ENCODE measurements around the gene MYH14. TPM values are rescaled to one million over a fixed set of nuclear protein-coding genes. Genes with fewer than 3 reads are reported as not detected.

Gene MYH14
- total and polyA plus RNA-seq, 2 donors (not counting 1 experiment from before 2014, with no cell fraction given), result not detected

DNA sequence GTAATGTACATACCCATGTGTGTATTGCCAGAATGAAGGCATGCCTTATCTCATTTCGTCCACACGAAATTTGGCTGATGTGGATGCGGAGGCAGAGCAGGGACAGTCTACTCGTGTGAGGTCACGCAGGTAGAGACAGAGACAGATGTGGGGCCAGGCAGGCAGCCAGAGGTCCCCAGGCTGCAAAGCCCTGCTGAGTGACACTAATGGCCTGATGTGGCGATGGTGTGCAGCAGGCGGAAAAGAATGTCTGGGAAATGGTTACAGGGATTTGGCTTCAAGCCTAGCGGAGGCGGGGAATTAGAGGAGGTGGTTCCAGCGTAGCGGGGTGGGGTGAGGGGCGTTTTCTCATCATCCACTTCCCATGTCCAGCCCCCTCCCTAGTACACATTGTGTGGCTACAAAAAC lies 36.1 kb upstream of the MYH14 start:
- H3K27ac ChIP-seq (ENCODE audit: insufficient read depth, low read length), result no peak overlapping the region
- no peak overlapping the region for H3K9ac ChIP-seq (ENCODE audit: insufficient read depth, low read length)
- H3K36me3 ChIP-seq (ENCODE audit: control insufficient read depth, insufficient read depth, low read length), result no peaks in the 10 kb centered on the region
- no peaks in the 10 kb centered on the region for H3K79me2 ChIP-seq (ENCODE audit: control insufficient read depth, insufficient read depth, low read length)
- H3K4me3 ChIP-seq (replicated peaks in 1 of 4; ENCODE audit: control extremely low read depth in 1 of 4, insufficient read depth in 1 of 4, low read depth in 3 of 4, low read length in 4 of 4), result no peak overlapping the region
- no peaks in the 10 kb centered on the region for H3K27me3 ChIP-seq (ENCODE audit: control insufficient read depth, insufficient read depth, low read length)
- no peaks in the 10 kb centered on the region for H3K9me3 ChIP-seq (ENCODE audit: control insufficient read depth, insufficient read depth, low read depth, low read length)
- no peaks in the 10 kb centered on the region for H3K4me1 ChIP-seq (ENCODE audit: control insufficient read depth, extremely low read depth, insufficient read depth, low read length)
- no peaks in the 10 kb centered on the region for H4K20me1 ChIP-seq (ENCODE audit: control insufficient read depth, extremely low read depth, insufficient read depth, low read length)
- no peak overlapping the region for H3K4me2 ChIP-seq (ENCODE audit: extremely low read depth, insufficient read depth, low read length)
- TF ChIP-seq EZH2 (IDR thresholded peaks at IDR 0.05; ENCODE audit: low read length, missing control alignments), result no peak
- DNase-seq (ENCODE audit: low read depth in 2 of 2), result no peak
- no peak overlapping the region for H2AFZ ChIP-seq (ENCODE audit: low read length)

GRCh38 chr19:50171752-50172151 lies 31.7 kb upstream of the MYH14 start:
- H3K36me3 ChIP-seq (ENCODE audit: control insufficient read depth, insufficient read depth, low read length), result no peaks in the 10 kb centered on the region
- TF ChIP-seq CTCF (conservative IDR thresholded peaks at IDR 0.05 in 1 of 2, IDR thresholded peaks at IDR 0.05 in 1 of 2; ENCODE audit: low read depth in 1 of 2, low read length in 2 of 2) (no peak), EZH2 (IDR thresholded peaks at IDR 0.05; ENCODE audit: low read length, missing control alignments) (no peak)

DNA sequence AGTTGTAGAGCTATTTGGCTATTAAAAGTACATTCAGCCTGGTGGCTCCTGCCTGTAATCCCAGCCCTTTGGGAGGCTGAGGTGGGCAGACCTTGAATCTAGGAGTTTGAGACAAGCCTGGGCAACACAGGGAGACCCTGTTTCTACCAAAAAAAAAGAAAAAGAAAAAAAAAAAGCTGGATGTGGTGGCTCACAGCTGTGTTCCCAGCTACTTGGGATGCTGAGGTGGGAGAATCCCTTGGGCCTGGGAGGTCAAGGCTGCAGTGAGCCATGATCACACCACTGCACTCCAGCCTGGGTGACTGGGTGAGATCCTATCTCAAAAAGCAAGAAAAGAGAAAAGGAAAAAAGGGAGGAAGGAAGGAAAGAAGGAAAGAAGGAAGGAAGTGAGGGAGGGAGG lies 30.7 kb upstream of the MYH14 start:
- H3K9me3 ChIP-seq (ENCODE audit: control insufficient read depth, insufficient read depth, low read depth, low read length), result no peaks in the 10 kb centered on the region
- H3K79me2 ChIP-seq (ENCODE audit: control insufficient read depth, insufficient read depth, low read length), result no peaks in the 10 kb centered on the region
- no peaks in the 10 kb centered on the region for H3K36me3 ChIP-seq (ENCODE audit: control insufficient read depth, insufficient read depth, low read length)
- no peak overlapping the region for H2AFZ ChIP-seq (ENCODE audit: low read length)
- DNase-seq (ENCODE audit: low read depth in 2 of 2), result no peak
- no peaks in the 10 kb centered on the region for H4K20me1 ChIP-seq (ENCODE audit: control insufficient read depth, extremely low read depth, insufficient read depth, low read length)
- H3K4me3 ChIP-seq (replicated peaks in 1 of 4; ENCODE audit: control extremely low read depth in 1 of 4, insufficient read depth in 1 of 4, low read depth in 3 of 4, low read length in 4 of 4), result no peak overlapping the region
- H3K9ac ChIP-seq (ENCODE audit: insufficient read depth, low read length), result no peak overlapping the region
- no peak overlapping the region for H3K4me2 ChIP-seq (ENCODE audit: extremely low read depth, insufficient read depth, low read length)
- no peaks in the 10 kb centered on the region for H3K4me1 ChIP-seq (ENCODE audit: control insufficient read depth, extremely low read depth, insufficient read depth, low read length)
- no peaks in the 10 kb centered on the region for H3K27me3 ChIP-seq (ENCODE audit: control insufficient read depth, insufficient read depth, low read length)
- no peak overlapping the region for H3K27ac ChIP-seq (ENCODE audit: insufficient read depth, low read length)
- TF ChIP-seq EZH2 (IDR thresholded peaks at IDR 0.05; ENCODE audit: low read length, missing control alignments) (no peak), CTCF (conservative IDR thresholded peaks at IDR 0.05 in 1 of 2, IDR thresholded peaks at IDR 0.05 in 1 of 2; ENCODE audit: low read depth in 1 of 2, low read length in 2 of 2) (no peak)

More at GRCh38 chr19:50171752-50172151, 31.7 kb upstream of the MYH14 start:
- Histone ChIP-seq H3K27me3 (ENCODE audit: control insufficient read depth, insufficient read depth, low read length) (no peaks in the 10 kb centered on the region), H3K9ac (ENCODE audit: insufficient read depth, low read length) (no peak overlapping the region), H3K79me2 (ENCODE audit: control insufficient read depth, insufficient read depth, low read length) (no peaks in the 10 kb centered on the region), H3K4me2 (ENCODE audit: extremely low read depth, insufficient read depth, low read length) (no peak overlapping the region), H3K4me1 (ENCODE audit: control insufficient read depth, extremely low read depth, insufficient read depth, low read length) (no peaks in the 10 kb centered on the region), H2AFZ (ENCODE audit: low read length) (no peak overlapping the region), H3K9me3 (ENCODE audit: control insufficient read depth, insufficient read depth, low read depth, low read length) (no peaks in the 10 kb centered on the region), H3K4me3 (replicated peaks in 1 of 4; ENCODE audit: control extremely low read depth in 1 of 4, insufficient read depth in 1 of 4, low read depth in 3 of 4, low read length in 4 of 4) (no peak overlapping the region), H3K27ac (ENCODE audit: insufficient read depth, low read length) (no peak overlapping the region), H4K20me1 (ENCODE audit: control insufficient read depth, extremely low read depth, insufficient read depth, low read length) (no peaks in the 10 kb centered on the region)
- no peak for DNase-seq (ENCODE audit: low read depth in 2 of 2)
